H1 (cell line): ENCODE data around the gene NR3C2. TPM values are rescaled to one million over a fixed set of nuclear protein-coding genes. Genes with fewer than 3 reads are reported as not detected.

Experiments used
- CTCF ChIA-PET: fragments of 300-600 bp; sonication (Branson Sonifier 250); formaldehyde crosslinking; loops from one replicate; lab custom pipeline; 2021; ENCODE audit not compliant: partially characterized antibody; lab: Charles Lee
- POLR2A ChIA-PET: fragments of 300-600 bp; sonication (Branson Sonifier 250); formaldehyde crosslinking; loops from one replicate; lab custom pipeline; 2021; ENCODE audit warnings: inconsistent platforms; ENCODE audit not compliant: partially characterized antibody; lab: Charles Lee
- DNase-seq, 2 experiments: peaks; one replicate each; pipeline versions ENCODE4 v3.0.0 to v3.0.0-alpha.2; 2010 to 2022; ENCODE audit warnings: low spot score in 2 of 2, low read depth in 1 of 2, mixed read lengths in 1 of 2
- FAIRE-seq: peaks from 2 replicates; lab custom pipeline; 2011; peaks lifted over from hg19 to GRCh38; lab: Jason Lieb, UNC
- H2AFZ ChIP-seq: 2 replicates; pipeline ENCODE4 v1.8.1; 2012; ENCODE audit warnings: low read length, inconsistent platforms
- H2AK5ac ChIP-seq: 2 replicates; pipeline ENCODE4 v1.6.1; 2013; ENCODE audit warnings: low read depth, low read length
- H2BK120ac ChIP-seq: replicated peaks from 2 replicates; pipeline ENCODE3; 2013; ENCODE audit warnings: low read depth, low read length, inconsistent platforms
- H2BK12ac ChIP-seq: 2 replicates; pipeline ENCODE4 v1.6.1; 2013; ENCODE audit warnings: low read depth, low read length
- H2BK15ac ChIP-seq: 2 replicates; pipeline ENCODE4 v1.6.1; 2013; ENCODE audit warnings: low read length
- H2BK20ac ChIP-seq: 2 replicates; pipeline ENCODE4 v1.6.1; 2013; ENCODE audit warnings: low read length
- H2BK5ac ChIP-seq: 2 replicates; pipeline ENCODE4 v1.6.1; 2013; ENCODE audit warnings: low read depth, low read length
- H3K14ac ChIP-seq: 2 replicates; pipeline ENCODE4 v1.6.1; 2013; ENCODE audit warnings: inconsistent platforms; ENCODE audit not compliant: insufficient read length
- H3K18ac ChIP-seq: 2 replicates; pipeline ENCODE4 v1.6.1; 2013; ENCODE audit warnings: low read length; ENCODE audit errors: extremely low read depth
- H3K23ac ChIP-seq: 2 replicates; pipeline ENCODE4 v1.6.1; 2013; ENCODE audit warnings: inconsistent platforms; ENCODE audit not compliant: insufficient read length
- H3K23me2 ChIP-seq: 2 replicates; pipeline ENCODE4 v1.6.1; 2013; ENCODE audit warnings: low read depth, low read length
- H3K27ac ChIP-seq: 2 replicates; pipeline ENCODE4 v1.6.1; 2011; ENCODE audit warnings: low read depth, low read length, inconsistent platforms
- H3K27me3 ChIP-seq, 4 experiments: replicated peaks in 1 of 4; 1 replicate in 1 of 4; 2 replicates in 3 of 4; pipeline versions ENCODE4 v1.6.1 to v1.8.1; 2011 to 2013; ENCODE audit warnings: low read length in 3 of 4, mild to moderate bottlenecking in 3 of 4, inconsistent platforms in 2 of 4, mixed read lengths in 2 of 4, moderate library complexity in 1 of 4; ENCODE audit not compliant: control insufficient read depth in 3 of 4, insufficient read depth in 3 of 4; ENCODE audit errors: extremely low read depth in 1 of 4
- H3K36me3 ChIP-seq, 4 experiments: 2 replicates each; pipeline versions ENCODE4 v1.6.1 to v1.8.1; 2011 to 2013; ENCODE audit warnings: mild to moderate bottlenecking in 4 of 4, low read length in 3 of 4, moderate library complexity in 2 of 4, control low read depth in 1 of 4, inconsistent platforms in 1 of 4; ENCODE audit not compliant: insufficient read depth in 4 of 4, control insufficient read depth in 2 of 4
- H3K4ac ChIP-seq: replicated peaks from 2 replicates; pipeline ENCODE3; 2013; ENCODE audit warnings: low read length, low read depth, mixed read lengths, inconsistent platforms; ENCODE audit not compliant: insufficient read length
- H3K4me1 ChIP-seq, 4 experiments: replicated peaks in 1 of 4; 1 replicate in 1 of 4; 2 replicates in 3 of 4; pipeline versions ENCODE4 v1.6.1 to v1.8.1; 2011 to 2013; ENCODE audit warnings: low read length in 3 of 4, inconsistent platforms in 2 of 4, mixed read lengths in 1 of 4; ENCODE audit not compliant: insufficient read depth in 4 of 4, control insufficient read depth in 3 of 4
- H3K4me2 ChIP-seq, 2 experiments: 2 replicates each; pipeline versions ENCODE4 v1.6.1 to v1.8.1; 2011 to 2013; ENCODE audit warnings: low read depth in 2 of 2, low read length in 2 of 2, control low read depth in 1 of 2, inconsistent platforms in 1 of 2, mild to moderate bottlenecking in 1 of 2; ENCODE audit not compliant: insufficient read depth in 1 of 2
- H3K4me3 ChIP-seq, 4 experiments: fragments of 200-600, 300-600 bp in 1 of 4; sonication (generic), shearing (Covaris generic), sonication (Bioruptor Twin) in 1 of 4; 2 replicates each; pipeline versions ENCODE4 v1.5.1 to v1.8.1; 2011 to 2016; ENCODE audit warnings: low read length in 4 of 4, low read depth in 3 of 4, control low read depth in 2 of 4, inconsistent platforms in 2 of 4, mild to moderate bottlenecking in 2 of 4, mixed read lengths in 1 of 4, moderate library complexity in 1 of 4; ENCODE audit not compliant: insufficient read depth in 2 of 4; ENCODE audit errors: extremely low read depth in 1 of 4
- H3K56ac ChIP-seq: replicated peaks from 2 replicates; pipeline ENCODE3; 2013; ENCODE audit warnings: low read depth, mild to moderate bottlenecking, mixed read lengths, low read length, inconsistent platforms; ENCODE audit not compliant: insufficient read length
- H3K79me1 ChIP-seq: 2 replicates; pipeline ENCODE4 v1.6.1; 2013; ENCODE audit warnings: low read depth, low read length, control low read depth
- H3K79me2 ChIP-seq, 2 experiments: 2 replicates each; pipeline versions ENCODE4 v1.6.1 to v1.8.1; 2012 to 2013; ENCODE audit warnings: low read length in 2 of 2, mild to moderate bottlenecking in 2 of 2, inconsistent platforms in 1 of 2; ENCODE audit not compliant: insufficient read depth in 2 of 2, control insufficient read depth in 1 of 2
- H3K9ac ChIP-seq, 4 experiments: replicated peaks in 1 of 4; 1 replicate in 1 of 4; 2 replicates in 3 of 4; pipeline versions ENCODE4 v1.6.1 to v1.8.1; 2011 to 2013; ENCODE audit warnings: low read depth in 3 of 4, low read length in 3 of 4, control low read depth in 2 of 4, mild to moderate bottlenecking in 2 of 4, moderate library complexity in 2 of 4, inconsistent platforms in 1 of 4; ENCODE audit errors: extremely low read depth in 1 of 4
- H3K9me3 ChIP-seq, 2 experiments: 2 replicates each; pipeline versions ENCODE4 v1.6.1 to v1.8.1; 2012 to 2013; ENCODE audit warnings: mild to moderate bottlenecking in 2 of 2, moderate library complexity in 2 of 2, control low read depth in 1 of 2, inconsistent platforms in 1 of 2, low read depth in 1 of 2, low read length in 1 of 2, mixed read lengths in 1 of 2; ENCODE audit not compliant: insufficient read depth in 2 of 2
- H4K20me1 ChIP-seq, 2 experiments: replicated peaks in 1 of 2; 2 replicates each; pipeline versions ENCODE3 to v1.8.1; 2011 to 2013; ENCODE audit warnings: inconsistent platforms in 2 of 2, low read length in 2 of 2, mild to moderate bottlenecking in 1 of 2; ENCODE audit not compliant: insufficient read depth in 2 of 2, control insufficient read depth in 1 of 2
- H4K5ac ChIP-seq: 2 replicates; pipeline ENCODE4 v1.6.1; 2013; ENCODE audit warnings: low read length, low read depth, mixed read lengths, inconsistent platforms; ENCODE audit not compliant: insufficient read length
- H4K8ac ChIP-seq: 2 replicates; pipeline ENCODE4 v1.8.0; 2013; ENCODE audit warnings: mild to moderate bottlenecking, moderate library complexity, low read length, inconsistent platforms; ENCODE audit not compliant: insufficient read depth; ENCODE audit errors: extremely low read depth
- H4K91ac ChIP-seq: replicated peaks from 2 replicates; pipeline ENCODE3; 2013; ENCODE audit warnings: low read length, mixed read lengths, inconsistent platforms; ENCODE audit not compliant: insufficient read length
- SP2 ChIP-seq: IDR thresholded peaks from 2 replicates; pipeline ENCODE4 v1.6.1; 2012; ENCODE audit warnings: mild to moderate bottlenecking, low read length, inconsistent platforms
- WGBS, 2 experiments: shearing (Covaris generic) in 1 of 2; methylation state at CpG; one replicate each; pipeline versions ENCODE4 v1.1.6 to v1.1.7; 2013 to 2015; ENCODE audit warnings: low lambda C conversion rate in 2 of 2, mixed read lengths in 2 of 2, inconsistent platforms in 1 of 2, low coverage in 1 of 2, missing lambda C conversion rate in 1 of 2; ENCODE audit not compliant: insufficient replicate concordance in 2 of 2, insufficient coverage in 1 of 2, insufficient read length in 1 of 2; ENCODE audit errors: extremely low coverage in 1 of 2, missing lambda C conversion rate in 1 of 2; 5-methylcytosine and 5-hydroxymethylcytosine counted together
- polyA plus RNA-seq, 7 experiments: library from polyadenylated mRNA; depleted of rRNA in 3 of 7; stranded (reverse) in 5 of 7; unstranded in 2 of 7; fragments of >200 nt in 5 of 7; fragments of 200-250 nt in 2 of 7; gene quantifications; 1 replicate in 5 of 7; 2 replicates in 1 of 7; 4 replicates in 1 of 7; pipeline versions ENCODE4 v1.2.1 to v1.2.3, GENCODE V29; 2011 to 2013; ENCODE audit warnings: missing spikeins in 2 of 7, mixed read lengths in 2 of 7
- total RNA-seq: library from RNA; stranded (reverse); fragmentation: NEBNext Ultra II Directional; extraction: Animal tissue kit (Norgen Biotek cat#: 25700); gene quantifications from 2 replicates; pipeline ENCODE4 v1.2.1, GENCODE V29; 2021

Gene NR3C2
- total and polyA plus RNA-seq, 2 of the 8 experiments (the other 6 are each of a cell fraction or from before 2014, with no cell fraction given): 0.80 to 3.9 TPM

GRCh38 chr4:148224476-148224875 is 217.7 kb downstream of the NR3C2 start:
- Histone ChIP-seq H3K4me3 (no peak overlapping the region), H4K91ac (no peak overlapping the region), H3K27me3 (no peaks in the 10 kb centered on the region), H3K36me3 (no peaks in the 10 kb centered on the region), H2AFZ (no peak overlapping the region), H2BK12ac (no peak overlapping the region), H3K56ac (no peak overlapping the region), H3K9ac (no peak overlapping the region), H2AK5ac (no peak overlapping the region), H3K4me2 (no peak overlapping the region), H3K79me1 (no peaks in the 10 kb centered on the region), H2BK15ac (no peak overlapping the region), H2BK5ac (no peak overlapping the region), H4K8ac (no peak overlapping the region), H2BK20ac (no peak overlapping the region), H3K79me2 (no peaks in the 10 kb centered on the region), H3K9me3 (no peaks in the 10 kb centered on the region), H3K4ac (no peak overlapping the region), H2BK120ac (no peak overlapping the region), H3K23me2 (no peaks in the 10 kb centered on the region), H3K18ac (no peak overlapping the region), H3K4me1 (peaks cover 0 to 2% (median 0%) of the 10 kb centered on the region in 4 experiments; a peak in 1 of 7 replicates), H4K5ac (no peak overlapping the region), H3K14ac (no peak overlapping the region), H3K27ac (no peak overlapping the region), H4K20me1 (no peaks in the 10 kb centered on the region), H3K23ac (no peak overlapping the region)
- no peak for DNase-seq
- POLR2A ChIA-PET: interaction anchor here (0.6 kb wide), 1 partner anchor 20 kb away, joined by 3 read pairs; no protein-coding TSS in a partner anchor
- 84% methylated on average over 3 of the region's 3 CpGs; no CpG with 5 or more reads in 1 of the 2 experiments for WGBS, 2 experiments
- no peak for FAIRE-seq
- CTCF ChIA-PET: interaction anchor here (0.9 to 1.3 kb wide), 2 partner anchors 13 to 14 kb away, joined by 4 to 6 read pairs; no protein-coding TSS in a partner anchor
- no peak for TF ChIP-seq SP2
